ENCODE measurements around the gene TLL1. TPM values are rescaled to one million over a fixed set of nuclear protein-coding genes. Genes with fewer than 3 reads are reported as not detected.

The TLL1 gene
- total and polyA plus RNA-seq, 2 of the 13 experiments (the other 11 are each of a cell fraction or from before 2014, with no cell fraction given), result not detected

DNA sequence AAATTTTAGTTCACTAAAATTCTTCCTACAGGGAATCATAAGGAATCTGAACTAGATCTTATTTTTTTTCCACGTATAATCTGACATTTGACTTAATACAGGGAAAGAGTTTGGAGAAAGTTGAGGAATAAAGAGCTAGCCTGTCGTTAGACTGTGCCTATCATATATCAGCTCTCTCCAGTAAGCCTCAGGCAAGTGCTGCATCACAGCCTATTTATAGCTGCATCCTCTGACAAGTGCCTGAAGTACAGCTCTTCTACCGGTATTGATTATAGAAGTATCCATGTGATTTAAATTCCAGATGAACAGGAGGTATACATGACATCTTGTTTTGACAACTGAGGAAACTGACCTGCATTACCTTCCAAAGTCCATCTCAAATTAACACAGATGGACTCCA is 248.9 kb downstream of the TLL1 start (continued):
- TF ChIP-seq ZBED4 (CRISPR knock-in tag; IDR thresholded peaks at IDR 0.05; ENCODE audit: borderline replicate concordance), result no peak
- no peak for TF ChIP-seq ZKSCAN5 (CRISPR knock-in tag; IDR thresholded peaks at IDR 0.05)
- no peak for TF ChIP-seq GATAD1 (CRISPR knock-in tag; IDR thresholded peaks at IDR 0.05)
- no peak for TF ChIP-seq USF2 (IDR thresholded peaks at IDR 0.05; ENCODE audit: low read depth, low read length)
- TF ChIP-seq USF2 (CRISPR knock-in tag; IDR thresholded peaks at IDR 0.05; ENCODE audit: borderline replicate concordance), result no peak
- no peak for TF ChIP-seq ATF1 (CRISPR knock-in tag; IDR thresholded peaks at IDR 0.05)
- no peak for TF ChIP-seq ZNF329 (CRISPR knock-in tag; IDR thresholded peaks at IDR 0.05; ENCODE audit: low read depth)

DNA sequence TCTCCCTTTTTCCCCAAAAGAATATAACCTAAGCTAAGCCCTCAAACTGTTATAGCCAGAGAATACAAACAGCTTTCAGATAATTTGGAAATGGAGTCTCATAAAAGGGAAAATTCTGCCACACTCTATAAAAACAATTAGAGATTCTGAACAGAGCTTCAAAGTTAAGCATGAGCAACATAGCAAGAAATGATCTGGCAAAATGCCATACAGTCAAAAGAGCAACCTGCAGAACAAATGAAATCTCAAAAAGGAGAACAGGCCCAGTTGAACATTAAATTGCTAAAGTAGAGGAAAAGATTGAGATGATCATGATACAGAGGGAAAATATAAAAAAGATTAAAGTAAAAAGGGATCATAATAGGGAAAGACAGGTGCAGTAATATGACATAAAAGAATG is 250.5 kb downstream of the TLL1 start:
- CTCF ChIA-PET (ENCODE audit: low intra/inter-chr PET ratio, low total read pairs), result no interaction called here
- ATAC-seq, result no peak
- intact Hi-C loops (cut with micrococcal nuclease; ENCODE audit: unreplicated experiment) (loop anchor here (5.0 kb wide), 1 partner anchor 779 kb away; no protein-coding TSS in a partner anchor), in situ Hi-C loops (cut with HindIII; ENCODE audit: extremely low pct_ligation_motif_present, low pct_unique_long_range_greater_than_20kb) (no loop called here)
- Histone ChIP-seq H3K9ac (ENCODE audit: insufficient read depth, low read depth, low read length) (no peak overlapping the region), H3K4me2 (ENCODE audit: low read depth, low read length) (no peak overlapping the region), H3K4me3 (replicated peaks in 1 of 3; ENCODE audit: insufficient read depth in 1 of 3, low read depth in 2 of 3, low read length in 3 of 3) (no peak overlapping the region), H2AFZ (ENCODE audit: low read length) (no peak overlapping the region), H3K27me3 (ENCODE audit: control insufficient read depth in 1 of 2, insufficient read depth in 2 of 2, low read length in 2 of 2) (no peaks in the 10 kb centered on the region), H3K9me3 (ENCODE audit: low read length) (no peaks in the 10 kb centered on the region), H3K36me3 (replicated peaks in 1 of 2; ENCODE audit: control insufficient read depth in 1 of 2, insufficient read depth in 2 of 2, low read length in 2 of 2) (no peaks in the 10 kb centered on the region), H3K27ac (ENCODE audit: extremely low read length, insufficient read depth, low read length) (no peak overlapping the region), H3K79me2 (ENCODE audit: insufficient read depth, low read length) (no peaks in the 10 kb centered on the region), H3K4me1 (ENCODE audit: insufficient read depth, low read length) (no peaks in the 10 kb centered on the region), H4K20me1 (ENCODE audit: insufficient read depth, low read length) (no peaks in the 10 kb centered on the region)
- no TSS peak for BruUV-seq (replicated peaks)
- no peak for DNase-seq (ENCODE audit: low spot score)
- POLR2A ChIA-PET, result no interaction called here
- FAIRE-seq, result no peak
- TF ChIP-seq TOPORS (CRISPR knock-in tag; IDR thresholded peaks at IDR 0.05) (no peak), RNF2 (conservative IDR thresholded peaks at IDR 0.05; ENCODE audit: low read depth) (no peak), POGZ (CRISPR knock-in tag; IDR thresholded peaks at IDR 0.05) (no peak), SOX6 (IDR thresholded peaks at IDR 0.05) (no peak), SOX6 (CRISPR knock-in tag; IDR thresholded peaks at IDR 0.05) (no peak), MIER3 (CRISPR knock-in tag; IDR thresholded peaks at IDR 0.05; ENCODE audit: borderline replicate concordance) (no peak), ZNF674 (CRISPR knock-in tag; IDR thresholded peaks at IDR 0.05; ENCODE audit: low read depth) (no peak), ZNF124 (CRISPR knock-in tag; IDR thresholded peaks at IDR 0.05) (no peak), ZNF547 (CRISPR knock-in tag; IDR thresholded peaks at IDR 0.05) (no peak), ZFP36L1 (CRISPR knock-in tag; IDR thresholded peaks at IDR 0.05) (no peak)
- TF ChIP-seq, protein P1, sequence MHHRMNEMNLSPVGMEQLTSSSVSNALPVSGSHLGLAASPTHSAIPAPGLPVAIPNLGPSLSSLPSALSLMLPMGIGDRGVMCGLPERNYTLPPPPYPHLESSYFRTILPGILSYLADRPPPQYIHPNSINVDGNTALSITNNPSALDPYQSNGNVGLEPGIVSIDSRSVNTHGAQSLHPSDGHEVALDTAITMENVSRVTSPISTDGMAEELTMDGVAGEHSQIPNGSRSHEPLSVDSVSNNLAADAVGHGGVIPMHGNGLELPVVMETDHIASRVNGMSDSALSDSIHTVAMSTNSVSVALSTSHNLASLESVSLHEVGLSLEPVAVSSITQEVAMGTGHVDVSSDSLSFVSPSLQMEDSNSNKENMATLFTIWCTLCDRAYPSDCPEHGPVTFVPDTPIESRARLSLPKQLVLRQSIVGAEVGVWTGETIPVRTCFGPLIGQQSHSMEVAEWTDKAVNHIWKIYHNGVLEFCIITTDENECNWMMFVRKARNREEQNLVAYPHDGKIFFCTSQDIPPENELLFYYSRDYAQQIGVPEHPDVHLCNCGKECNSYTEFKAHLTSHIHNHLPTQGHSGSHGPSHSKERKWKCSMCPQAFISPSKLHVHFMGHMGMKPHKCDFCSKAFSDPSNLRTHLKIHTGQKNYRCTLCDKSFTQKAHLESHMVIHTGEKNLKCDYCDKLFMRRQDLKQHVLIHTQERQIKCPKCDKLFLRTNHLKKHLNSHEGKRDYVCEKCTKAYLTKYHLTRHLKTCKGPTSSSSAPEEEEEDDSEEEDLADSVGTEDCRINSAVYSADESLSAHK (CRISPR knock-in tag; IDR thresholded peaks at IDR 0.05; ENCODE audit: borderline replicate concordance), result no peak

All from HepG2 (cell line).